Mesodermal cell (in vitro differentiated cells): ENCODE measurements around the gene RBM19.

Experiments used
- H3K27ac ChIP-seq: 2 replicates; pipeline ENCODE4 v1.7.0; 2013; ENCODE audit warnings: mild to moderate bottlenecking, low read depth, low read length, moderate library complexity; ENCODE audit not compliant: severe bottlenecking
- H3K36me3 ChIP-seq: 2 replicates; pipeline ENCODE4 v1.7.1; 2013; ENCODE audit warnings: mild to moderate bottlenecking, low read length, moderate library complexity; ENCODE audit not compliant: control insufficient read depth, insufficient read depth
- H3K4me1 ChIP-seq: one replicate; pipeline ENCODE4 v1.7.1; 2013; ENCODE audit warnings: mild to moderate bottlenecking, low read length; ENCODE audit not compliant: insufficient read depth, control insufficient read depth, poor library complexity, severe bottlenecking
- H3K4me3 ChIP-seq: 2 replicates; pipeline ENCODE4 v1.7.0; 2013; ENCODE audit warnings: low read length, control low read depth, mild to moderate bottlenecking; ENCODE audit not compliant: insufficient read depth, poor library complexity, severe bottlenecking; ENCODE audit errors: extremely low read depth
- H3K9me3 ChIP-seq: 2 replicates; pipeline ENCODE4 v1.7.1; 2013; ENCODE audit warnings: mild to moderate bottlenecking, low read length, moderate library complexity; ENCODE audit not compliant: control insufficient read depth
- WGBS, 2 experiments: methylation state at CpG; one replicate each; pipeline ENCODE4 v1.1.5; 2013; ENCODE audit warnings: missing lambda C conversion rate in 2 of 2; ENCODE audit not compliant: insufficient coverage in 2 of 2; 5-methylcytosine and 5-hydroxymethylcytosine counted together

Gene RBM19

GRCh38 chr12:113854385-113855142 lies 111.6 kb downstream of the RBM19 start:
- H3K4me3 ChIP-seq: no peak overlapping the region
- 88 to 93% methylated on average over 16 to 17 of the region's 17 CpGs for WGBS, 2 experiments
- peaks cover 21% of the 10 kb centered on the region for H3K36me3 ChIP-seq
- peaks cover under 1% of the 10 kb centered on the region for H3K4me1 ChIP-seq
- H3K27ac ChIP-seq: no peak overlapping the region
- no peaks in the 10 kb centered on the region for H3K9me3 ChIP-seq

- peaks cover 20% of the 10 kb centered on the region for H3K36me3 ChIP-seq
- no peak overlapping the region for H3K4me3 ChIP-seq
- 93 to 100% methylated on average over 1 to 2 of the region's 4 CpGs for WGBS, 2 experiments
- H3K27ac ChIP-seq: no peak overlapping the region
- no peaks in the 10 kb centered on the region for H3K4me1 ChIP-seq
- no peaks in the 10 kb centered on the region for H3K9me3 ChIP-seq
Observed at GRCh38 chr12:113853491-113853890, 112.6 kb downstream of the RBM19 start.

GRCh38 chr12:113852695-113853490 lies 113.2 kb downstream of the RBM19 start:
- Histone ChIP-seq H3K4me1 (no peaks in the 10 kb centered on the region), H3K36me3 (peaks cover 17% of the 10 kb centered on the region), H3K27ac (no peak overlapping the region), H3K9me3 (no peaks in the 10 kb centered on the region), H3K4me3 (no peak overlapping the region)
- 90 to 92% methylated on average over 22 of the region's 24 CpGs for WGBS, 2 experiments

GRCh38 chr12:113852264-113852663 lies 113.9 kb downstream of the RBM19 start:
- WGBS, 2 experiments: 94 to 96% methylated on average over 5 of the region's 5 CpGs
- no peaks in the 10 kb centered on the region for H3K4me1 ChIP-seq
- H3K9me3 ChIP-seq: no peaks in the 10 kb centered on the region
- peaks cover 16% of the 10 kb centered on the region for H3K36me3 ChIP-seq
- H3K4me3 ChIP-seq: no peak overlapping the region
- no peak overlapping the region for H3K27ac ChIP-seq

GRCh38 chr12:113850309-113851056 lies 115.6 kb downstream of the RBM19 start:
- H3K4me1 ChIP-seq: no peaks in the 10 kb centered on the region
- WGBS, 2 experiments: 92 to 96% methylated on average over 5 to 7 of the region's 8 CpGs
- H3K9me3 ChIP-seq: no peaks in the 10 kb centered on the region
- H3K36me3 ChIP-seq: peaks cover 19% of the 10 kb centered on the region
- no peak overlapping the region for H3K4me3 ChIP-seq
- H3K27ac ChIP-seq: no peak overlapping the region

- no peak overlapping the region for H3K4me3 ChIP-seq
- H3K4me1 ChIP-seq: no peaks in the 10 kb centered on the region
- 95 to 100% methylated on average over 1 to 2 of the region's 3 CpGs for WGBS, 2 experiments
- H3K27ac ChIP-seq: no peak overlapping the region
- no peaks in the 10 kb centered on the region for H3K9me3 ChIP-seq
- H3K36me3 ChIP-seq: peaks cover 23% of the 10 kb centered on the region
Observed at GRCh38 chr12:113847856-113848255, 118.3 kb downstream of the RBM19 start.

GRCh38 chr12:113846883-113847755 lies 119.0 kb downstream of the RBM19 start:
- Histone ChIP-seq H3K4me1 (no peaks in the 10 kb centered on the region), H3K9me3 (no peaks in the 10 kb centered on the region), H3K36me3 (peaks cover 23% of the 10 kb centered on the region), H3K4me3 (no peak overlapping the region), H3K27ac (no peak overlapping the region)
- 95 to 96% methylated on average over 12 to 13 of the region's 18 CpGs for WGBS, 2 experiments

- 96% methylated on average over 9 to 10 of the region's 10 CpGs for WGBS, 2 experiments
- peaks cover 23% of the 10 kb centered on the region for H3K36me3 ChIP-seq
- H3K4me1 ChIP-seq: no peaks in the 10 kb centered on the region
- no peak overlapping the region for H3K27ac ChIP-seq
- no peak overlapping the region for H3K4me3 ChIP-seq
- H3K9me3 ChIP-seq: no peaks in the 10 kb centered on the region
Observed at GRCh38 chr12:113845900-113846674, 120.0 kb downstream of the RBM19 start.

- 85% methylated on average over 28 to 31 of the region's 31 CpGs for WGBS, 2 experiments
- peaks cover 4% of the 10 kb centered on the region for H3K4me1 ChIP-seq
- H3K27ac ChIP-seq: no peak overlapping the region
- H3K4me3 ChIP-seq: no peak overlapping the region
- no peaks in the 10 kb centered on the region for H3K9me3 ChIP-seq
- peaks cover 23% of the 10 kb centered on the region for H3K36me3 ChIP-seq
Observed at GRCh38 chr12:113844495-113845210, 121.5 kb downstream of the RBM19 start.
